Body of pancreas (tissue), 4 donors: ENCODE results near the gene DCP2. TPM values are rescaled to one million over a fixed set of nuclear protein-coding genes. Genes with fewer than 3 reads are reported as not detected.
A peak's percentile ranks its signal among the peaks of the same experiment; 100 is the strongest.

Experiments
- ATAC-seq: fragments of 150-250 bp; one replicate; pipeline ENCODE4 v1.9.1; 2016
- DNase-seq, 4 donors: peaks; one replicate each; pipeline ENCODE4 v3.0.0-alpha.2; 2019
- H3K27ac ChIP-seq, 4 donors: fragments of 200-600 bp; sonication (generic); 1 replicate in 3 of 4; 2 replicates in 1 of 4; pipeline versions ENCODE4 v1.5.1 to v1.6.1; 2016 to 2019; ENCODE audit warnings: mild to moderate bottlenecking in 1 of 4, mixed read lengths in 1 of 4, moderate library complexity in 1 of 4
- H3K27me3 ChIP-seq, 2 donors: fragments of 200-600 bp; sonication (generic); one replicate each; pipeline ENCODE4 v1.6.0; 2016; ENCODE audit warnings: mild to moderate bottlenecking in 1 of 2
- H3K36me3 ChIP-seq, 2 donors: fragments of 200-600 bp; sonication (generic); replicated peaks in 1 of 2; 2 replicates each; pipeline ENCODE4 v1.5.1; 2016; ENCODE audit warnings: low read depth in 2 of 2; ENCODE audit not compliant: insufficient read depth in 1 of 2
- H3K4me1 ChIP-seq: fragments of 200-600 bp; sonication (generic); one replicate; pipeline ENCODE4 v1.6.0; 2016
- H3K4me3 ChIP-seq, 2 donors: fragments of 200-600 bp; sonication (generic); 1 replicate in 1 of 2; 2 replicates in 1 of 2; pipeline ENCODE4 v1.5.1; 2016 to 2019
- H3K9me3 ChIP-seq, 3 donors: fragments of 200-600 bp; sonication (generic); 1 replicate in 2 of 3; 2 replicates in 1 of 3; pipeline ENCODE4 v1.5.1; 2016
- POLR2A ChIP-seq, 3 donors: fragments of 450-650 bp; IDR thresholded peaks; one replicate each; pipeline ENCODE4 v1.6.1; 2016; ENCODE audit warnings: antibody characterized with exemption in 3 of 3, mild to moderate bottlenecking in 2 of 3
- WGBS, 2 donors: methylation state at CpG; one replicate each; pipeline ENCODE4 v1.1.5; 2017; 5-methylcytosine and 5-hydroxymethylcytosine counted together
- intact Hi-C: fragments of 100-400 bp; cut with DNase I; formaldehyde crosslinking; loops from one replicate; pipeline ENCODE4 v1.15.1; 2023
- total RNA-seq, 2 donors: library from RNA; depleted of rRNA; stranded (reverse); fragments of >200 nt; gene quantifications; one replicate each; pipeline ENCODE4 v1.1.0, GENCODE V29; 2016
- TF ChIP-seq, protein P1 (sequence below), 7 experiments: fragments of 450-650 bp in 4 of 7; fragments of 200-600 bp in 3 of 7; sonication (generic) in 3 of 7; IDR thresholded peaks; one replicate each; pipeline ENCODE4 v1.5.1; 2016 to 2019; ENCODE audit warnings: antibody characterized with exemption in 7 of 7

Gene DCP2
- total RNA-seq, 2 donors from 2014 or later = 11.2 to 12.5 TPM

- DNase-seq (no peak), ATAC-seq (no peak)
- Histone ChIP-seq H3K4me1 (no peaks in the 10 kb centered on the region), H3K4me3 (no peak overlapping the region), H3K9me3 (no peaks in the 10 kb centered on the region), H3K36me3 (no peaks in the 10 kb centered on the region), H3K27me3 (no peaks in the 10 kb centered on the region), H3K27ac (no peak overlapping the region)
- TF ChIP-seq, protein P1, sequence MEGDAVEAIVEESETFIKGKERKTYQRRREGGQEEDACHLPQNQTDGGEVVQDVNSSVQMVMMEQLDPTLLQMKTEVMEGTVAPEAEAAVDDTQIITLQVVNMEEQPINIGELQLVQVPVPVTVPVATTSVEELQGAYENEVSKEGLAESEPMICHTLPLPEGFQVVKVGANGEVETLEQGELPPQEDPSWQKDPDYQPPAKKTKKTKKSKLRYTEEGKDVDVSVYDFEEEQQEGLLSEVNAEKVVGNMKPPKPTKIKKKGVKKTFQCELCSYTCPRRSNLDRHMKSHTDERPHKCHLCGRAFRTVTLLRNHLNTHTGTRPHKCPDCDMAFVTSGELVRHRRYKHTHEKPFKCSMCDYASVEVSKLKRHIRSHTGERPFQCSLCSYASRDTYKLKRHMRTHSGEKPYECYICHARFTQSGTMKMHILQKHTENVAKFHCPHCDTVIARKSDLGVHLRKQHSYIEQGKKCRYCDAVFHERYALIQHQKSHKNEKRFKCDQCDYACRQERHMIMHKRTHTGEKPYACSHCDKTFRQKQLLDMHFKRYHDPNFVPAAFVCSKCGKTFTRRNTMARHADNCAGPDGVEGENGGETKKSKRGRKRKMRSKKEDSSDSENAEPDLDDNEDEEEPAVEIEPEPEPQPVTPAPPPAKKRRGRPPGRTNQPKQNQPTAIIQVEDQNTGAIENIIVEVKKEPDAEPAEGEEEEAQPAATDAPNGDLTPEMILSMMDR (IDR thresholded peaks at IDR 0.05) = no peak
- TF ChIP-seq POLR2A (IDR thresholded peaks at IDR 0.05) = no peak
- WGBS, 2 donors = 73 to 82% methylated on average over 4 of the region's 4 CpGs
- intact Hi-C loops = no loop called here
Observed at GRCh38 chr5:113039934-113040285, 63.3 kb downstream of the DCP2 start.

GRCh38 chr5:113040672-113041260, 64.2 kb downstream of the DCP2 start:
- H3K36me3 ChIP-seq = no peaks in the 10 kb centered on the region
- no peak for ATAC-seq
- H3K27ac ChIP-seq = no peak overlapping the region
- H3K27me3 ChIP-seq = no peaks in the 10 kb centered on the region
- no peak for TF ChIP-seq POLR2A (IDR thresholded peaks at IDR 0.05)
- TF ChIP-seq, protein P1 (IDR thresholded peaks at IDR 0.05) = no peak
- 84 to 93% methylated on average over 6 of the region's 6 CpGs for WGBS, 2 donors
- no peaks in the 10 kb centered on the region for H3K4me1 ChIP-seq
- no peaks in the 10 kb centered on the region for H3K9me3 ChIP-seq
- no peak for DNase-seq
- no peak overlapping the region for H3K4me3 ChIP-seq
- intact Hi-C loops = no loop called here

DNA sequence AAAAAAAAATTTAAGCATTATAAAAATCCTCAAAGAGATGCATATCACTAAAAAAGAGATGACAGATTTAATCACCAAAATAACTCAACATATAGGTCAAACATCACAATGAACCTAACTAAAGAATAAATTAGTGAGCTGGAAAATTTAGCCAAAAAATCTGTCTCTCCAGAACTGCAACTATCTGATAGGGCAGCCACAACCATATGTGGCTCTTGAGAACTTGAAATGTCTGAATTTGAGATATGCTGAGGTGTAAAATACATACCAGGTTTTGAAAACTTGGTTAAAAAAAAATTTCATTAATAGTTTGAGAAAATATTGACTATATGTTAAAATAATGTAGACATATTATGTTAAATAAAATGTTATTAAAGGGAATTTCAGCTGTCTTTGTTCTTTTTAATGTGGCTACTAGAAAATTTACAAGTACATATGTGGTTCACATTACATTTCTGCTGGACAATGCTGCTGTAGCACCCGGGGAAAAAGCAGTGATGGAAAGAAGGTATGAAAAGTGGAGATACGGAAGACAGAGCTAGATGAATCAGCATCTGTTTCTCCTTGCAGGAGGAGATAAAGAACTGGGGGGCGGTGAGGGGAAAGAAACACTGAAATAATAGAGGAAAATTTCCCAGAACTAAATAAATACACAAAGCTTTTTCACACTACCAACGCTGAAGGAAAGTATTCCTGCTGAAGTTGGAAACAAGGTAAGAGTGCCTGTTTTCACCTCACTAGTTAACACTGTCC, 66.1 kb downstream of the DCP2 start:
- intact Hi-C loops = no loop called here
- H3K4me3 ChIP-seq = no peak overlapping the region
- no peaks in the 10 kb centered on the region for H3K36me3 ChIP-seq
- no peak for ATAC-seq
- no peaks in the 10 kb centered on the region for H3K9me3 ChIP-seq
- 71 to 80% methylated on average over 4 of the region's 4 CpGs for WGBS, 2 donors
- H3K27me3 ChIP-seq = no peaks in the 10 kb centered on the region
- TF ChIP-seq, protein P1 (IDR thresholded peaks at IDR 0.05) = no peak
- no peak for TF ChIP-seq POLR2A (IDR thresholded peaks at IDR 0.05)
- H3K27ac ChIP-seq = no peak overlapping the region
- no peak for DNase-seq
- no peaks in the 10 kb centered on the region for H3K4me1 ChIP-seq

DNA sequence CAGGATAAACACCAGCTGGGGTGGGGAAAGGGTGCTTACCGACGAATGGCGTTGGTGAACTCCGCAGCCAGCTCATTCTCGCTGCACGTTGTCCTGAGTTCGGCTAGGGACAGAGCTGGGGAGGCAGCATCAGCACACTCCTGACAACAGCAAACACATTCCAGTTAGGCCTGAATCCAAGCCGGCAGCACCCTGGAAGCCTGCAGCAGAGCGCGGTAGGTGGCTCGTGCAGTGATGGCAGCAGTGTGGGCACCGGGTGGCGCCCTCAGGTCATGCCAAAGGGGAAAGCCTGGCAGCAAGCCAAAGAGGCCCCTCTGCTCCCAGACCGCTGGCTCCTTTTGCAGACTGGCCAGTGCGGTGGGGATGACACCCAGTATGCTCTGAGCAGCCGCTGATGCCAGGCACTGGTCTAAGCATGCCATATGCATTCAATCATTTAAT, 66.9 kb downstream of the DCP2 start:
- Histone ChIP-seq H3K4me3 (no peak overlapping the region), H3K36me3 (no peaks in the 10 kb centered on the region), H3K27ac (no peak overlapping the region), H3K27me3 (no peaks in the 10 kb centered on the region), H3K9me3 (no peaks in the 10 kb centered on the region), H3K4me1 (no peaks in the 10 kb centered on the region)
- TF ChIP-seq, protein P1 (IDR thresholded peaks at IDR 0.05) = peak in 2 of 7 experiments; percentile 17 to 23
- no peak for TF ChIP-seq POLR2A (IDR thresholded peaks at IDR 0.05)
- intact Hi-C loops = no loop called here
- ATAC-seq = no peak
- DNase-seq = peak; percentile 29 to 54 (median 38)
- WGBS, 2 donors = 73 to 74% methylated on average over 11 to 16 of the region's 16 CpGs
